AG10803 (cell line): ENCODE measurements around the gene CACTIN.

Source experiments
- DNase-seq: peaks from one replicate; pipeline ENCODE4 v3.0.0; 2010; ENCODE audit warnings: low read depth
- H3K4me3 ChIP-seq: 2 replicates; pipeline ENCODE4 v1.5.1; 2011; ENCODE audit warnings: mild to moderate bottlenecking, low read length, control low read depth
- CTCF ChIP-seq: conservative IDR thresholded peaks from 2 replicates; pipeline ENCODE4 v1.5.1; 2011; ENCODE audit warnings: mild to moderate bottlenecking, low read length, control low read depth, inconsistent platforms

Gene CACTIN

GRCh38 chr19:3646336-3647092 lies 19.9 kb upstream of the CACTIN start:
- no peak overlapping the region for H3K4me3 ChIP-seq
- DNase-seq = no peak
- TF ChIP-seq CTCF = no peak

- TF ChIP-seq CTCF = no peak
Measured at GRCh38 chr19:3645726-3646125, 19.1 kb upstream of the CACTIN start.

DNA sequence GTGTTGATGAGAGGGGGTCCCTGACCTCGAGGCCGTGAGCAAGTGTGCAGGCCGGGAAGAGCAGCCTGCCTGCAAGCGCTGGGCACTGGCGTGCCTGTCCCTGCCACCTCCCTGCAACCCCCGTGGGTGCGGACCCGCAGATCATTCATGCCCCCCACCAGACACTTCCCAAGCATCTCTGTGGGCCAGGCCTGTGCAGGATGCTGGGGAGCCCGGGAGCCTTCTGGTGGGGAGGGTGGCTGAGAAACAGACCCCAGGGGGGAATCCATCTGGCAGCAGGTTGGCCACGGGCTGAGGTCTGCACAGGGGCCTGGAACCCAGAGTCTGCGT lies 18.4 kb upstream of the CACTIN start:
- no peak for TF ChIP-seq CTCF
- no peak overlapping the region for H3K4me3 ChIP-seq

More at GRCh38 chr19:3645726-3646125, 19.1 kb upstream of the CACTIN start:
- DNase-seq = no peak
- no peak overlapping the region for H3K4me3 ChIP-seq

DNA sequence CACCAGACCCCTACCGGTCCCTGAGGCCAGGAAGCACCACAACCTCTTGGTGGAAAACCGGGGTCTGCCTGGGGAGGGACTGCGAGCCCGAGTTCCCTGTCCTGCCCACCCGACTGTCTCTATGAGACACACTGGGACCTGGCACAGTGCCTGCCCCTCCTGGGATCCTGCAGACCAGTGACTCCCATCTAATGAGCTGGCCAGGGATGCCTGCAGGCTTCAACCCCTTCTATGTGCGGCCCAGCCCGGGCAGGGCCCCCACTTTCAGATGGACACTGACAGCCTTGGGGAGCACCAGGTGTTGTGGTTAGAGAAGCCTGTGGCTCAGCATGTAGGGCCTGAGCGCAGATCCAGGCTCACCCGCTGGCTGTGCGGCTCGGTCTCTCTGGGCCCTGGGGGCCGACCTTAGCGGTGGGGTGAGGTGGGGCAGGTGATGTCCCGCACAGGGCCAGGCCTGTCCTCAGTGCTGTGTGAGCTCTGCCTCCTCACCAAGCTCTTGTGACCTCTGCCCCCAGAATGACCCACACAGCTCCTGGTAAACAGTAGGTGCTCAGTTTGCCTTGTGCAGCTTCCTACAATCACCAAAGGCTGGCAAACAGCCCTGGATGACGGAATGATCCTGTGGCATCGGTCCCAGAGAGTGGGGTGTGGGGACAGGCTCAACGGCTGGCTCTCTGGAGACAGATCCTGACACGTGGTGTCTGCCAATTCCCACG lies 17.9 kb upstream of the CACTIN start:
- peak; percentile 24 for DNase-seq
- H3K4me3 ChIP-seq = no peak overlapping the region
- no peak for TF ChIP-seq CTCF

More for the DNA sequence above, 18.4 kb upstream of the CACTIN start:
- DNase-seq = no peak

GRCh38 chr19:3643674-3644313 lies 17.2 kb upstream of the CACTIN start:
- no peak overlapping the region for H3K4me3 ChIP-seq
- TF ChIP-seq CTCF = no peak
- no peak for DNase-seq

- no peak for DNase-seq
- no peak overlapping the region for H3K4me3 ChIP-seq
- no peak for TF ChIP-seq CTCF
Measured at GRCh38 chr19:3642987-3643673, 16.5 kb upstream of the CACTIN start.
